Lower leg skin (tissue), 3 donors: ENCODE measurements around the gene FSD2.

Source experiments
- POLR2A ChIP-seq, 2 donors: fragments of 450-650 bp; IDR thresholded peaks; one replicate each; pipeline ENCODE4 v1.6.1; 2016 to 2017; ENCODE audit warnings: antibody characterized with exemption in 2 of 2, mild to moderate bottlenecking in 1 of 2, moderate library complexity in 1 of 2
- TF ChIP-seq, protein P1 (sequence below), 3 donors: fragments of 450-650 bp; IDR thresholded peaks; one replicate each; pipeline ENCODE4 v1.5.1; 2016; ENCODE audit warnings: antibody characterized with exemption in 3 of 3, mild to moderate bottlenecking in 3 of 3, moderate library complexity in 2 of 3

DNA sequence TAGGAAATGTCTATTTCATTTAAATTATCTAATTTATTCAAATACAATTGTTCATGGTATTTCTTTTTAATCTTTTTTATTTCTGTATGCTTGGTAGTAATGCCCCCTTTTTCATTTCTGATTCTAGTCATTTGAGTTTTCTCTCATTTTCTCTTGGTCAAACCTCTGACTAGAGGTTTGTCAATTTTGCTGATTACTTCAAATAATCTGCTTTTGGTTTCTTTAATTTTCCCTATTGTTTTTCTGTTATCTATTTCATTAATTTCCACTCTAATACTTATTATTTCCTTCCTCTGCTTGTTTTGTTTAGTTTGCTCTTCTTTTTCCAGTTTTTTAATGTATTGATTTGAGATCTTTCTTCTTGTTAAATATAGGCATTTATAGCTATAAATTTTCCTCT lies 12.1 kb downstream of the FSD2 start:
- TF ChIP-seq, protein P1, sequence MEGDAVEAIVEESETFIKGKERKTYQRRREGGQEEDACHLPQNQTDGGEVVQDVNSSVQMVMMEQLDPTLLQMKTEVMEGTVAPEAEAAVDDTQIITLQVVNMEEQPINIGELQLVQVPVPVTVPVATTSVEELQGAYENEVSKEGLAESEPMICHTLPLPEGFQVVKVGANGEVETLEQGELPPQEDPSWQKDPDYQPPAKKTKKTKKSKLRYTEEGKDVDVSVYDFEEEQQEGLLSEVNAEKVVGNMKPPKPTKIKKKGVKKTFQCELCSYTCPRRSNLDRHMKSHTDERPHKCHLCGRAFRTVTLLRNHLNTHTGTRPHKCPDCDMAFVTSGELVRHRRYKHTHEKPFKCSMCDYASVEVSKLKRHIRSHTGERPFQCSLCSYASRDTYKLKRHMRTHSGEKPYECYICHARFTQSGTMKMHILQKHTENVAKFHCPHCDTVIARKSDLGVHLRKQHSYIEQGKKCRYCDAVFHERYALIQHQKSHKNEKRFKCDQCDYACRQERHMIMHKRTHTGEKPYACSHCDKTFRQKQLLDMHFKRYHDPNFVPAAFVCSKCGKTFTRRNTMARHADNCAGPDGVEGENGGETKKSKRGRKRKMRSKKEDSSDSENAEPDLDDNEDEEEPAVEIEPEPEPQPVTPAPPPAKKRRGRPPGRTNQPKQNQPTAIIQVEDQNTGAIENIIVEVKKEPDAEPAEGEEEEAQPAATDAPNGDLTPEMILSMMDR (IDR thresholded peaks at IDR 0.05): no peak
- no peak for TF ChIP-seq POLR2A (IDR thresholded peaks at IDR 0.05)
